Measurements from ENCODE around the gene HASPIN. TPM values are rescaled to one million over a fixed set of nuclear protein-coding genes. Genes with fewer than 3 reads are reported as not detected.

Gene HASPIN
- total RNA-seq, 4 donors from 2014 or later, result 0.13 to 0.23 TPM; not detected in 2

GRCh38 chr17:3708366-3708765 lies 15.3 kb upstream of the HASPIN start:
- no peak for DNase-seq (ENCODE audit: extremely low spot score)
- peaks cover 3 to 20% (median 15%) of the 10 kb centered on the region in 4 donors for H3K36me3 ChIP-seq
- no peak overlapping the region for H3K4me3 ChIP-seq
- WGBS, result 73% methylated on average over 3 of the region's 3 CpGs
- no peak overlapping the region for H3K27ac ChIP-seq (replicated peaks in 1 of 4)
- H3K27me3 ChIP-seq, result no peaks in the 10 kb centered on the region
- TF ChIP-seq POLR2AphosphoS5 (IDR thresholded peaks at IDR 0.05) (no peak), EP300 (IDR thresholded peaks at IDR 0.05) (no peak), POLR2A (IDR thresholded peaks at IDR 0.05; ENCODE audit: low read depth) (no peak), CTCF (IDR thresholded peaks at IDR 0.05) (no peak)
- intact Hi-C loops (cut with DNase I), result no loop called here
- peaks cover 0 to 10% (median 0%) of the 10 kb centered on the region in 4 donors for H3K4me1 ChIP-seq
- no peaks in the 10 kb centered on the region for H3K9me3 ChIP-seq

- H3K36me3 ChIP-seq, result peaks cover 18 to 46% (median 37%) of the 10 kb centered on the region in 4 donors
- H3K27me3 ChIP-seq, result no peaks in the 10 kb centered on the region
- intact Hi-C loops (cut with DNase I), result no loop called here
- TF ChIP-seq POLR2A (IDR thresholded peaks at IDR 0.05; ENCODE audit: low read depth) (no peak), POLR2AphosphoS5 (IDR thresholded peaks at IDR 0.05) (peak in 1 of 2 donors; percentile 21), CTCF (IDR thresholded peaks at IDR 0.05) (no peak), EP300 (IDR thresholded peaks at IDR 0.05) (no peak)
- DNase-seq (ENCODE audit: extremely low spot score), result no peak
- peaks cover 0 to 10% (median 0%) of the 10 kb centered on the region in 4 donors for H3K4me1 ChIP-seq
- WGBS, result 61% methylated on average over 5 of the region's 5 CpGs
- no peaks in the 10 kb centered on the region for H3K9me3 ChIP-seq
- H3K27ac ChIP-seq (replicated peaks in 1 of 4), result no peak overlapping the region
- H3K4me3 ChIP-seq, result no peak overlapping the region
Observed at GRCh38 chr17:3710951-3711383, 12.7 kb upstream of the HASPIN start.

GRCh38 chr17:3712811-3713463 lies 10.8 kb upstream of the HASPIN start:
- Histone ChIP-seq H3K36me3 (peaks cover 35 to 66% (median 57%) of the 10 kb centered on the region in 4 donors), H3K27me3 (no peaks in the 10 kb centered on the region), H3K4me1 (peaks cover 0 to 8% (median 0%) of the 10 kb centered on the region in 4 donors), H3K4me3 (no peak overlapping the region), H3K9me3 (no peaks in the 10 kb centered on the region), H3K27ac (replicated peaks in 1 of 4) (no peak overlapping the region)
- DNase-seq (ENCODE audit: extremely low spot score), result no peak
- WGBS, result 70% methylated on average over 12 of the region's 13 CpGs
- intact Hi-C loops (cut with DNase I), result no loop called here
- TF ChIP-seq POLR2A (IDR thresholded peaks at IDR 0.05; ENCODE audit: low read depth), result no peak
- TF ChIP-seq POLR2AphosphoS5 (IDR thresholded peaks at IDR 0.05), result no peak
- no peak for TF ChIP-seq EP300 (IDR thresholded peaks at IDR 0.05)
- TF ChIP-seq CTCF (IDR thresholded peaks at IDR 0.05), result no peak

GRCh38 chr17:3715296-3715695 lies 8.4 kb upstream of the HASPIN start:
- 90% methylated on average over 8 of the region's 8 CpGs for WGBS

More at GRCh38 chr17:3715296-3715695, 8.4 kb upstream of the HASPIN start:
- H3K4me1 ChIP-seq, result peaks cover 7 to 16% (median 13%) of the 10 kb centered on the region in 4 donors
- no peaks in the 10 kb centered on the region for H3K27me3 ChIP-seq
- TF ChIP-seq CTCF (IDR thresholded peaks at IDR 0.05) (no peak), POLR2A (IDR thresholded peaks at IDR 0.05; ENCODE audit: low read depth) (no peak), EP300 (IDR thresholded peaks at IDR 0.05) (no peak), POLR2AphosphoS5 (IDR thresholded peaks at IDR 0.05) (no peak)
- intact Hi-C loops (cut with DNase I), result no loop called here
- no peaks in the 10 kb centered on the region for H3K9me3 ChIP-seq
- DNase-seq (ENCODE audit: extremely low spot score), result no peak
- H3K4me3 ChIP-seq, result no peak overlapping the region
- no peak overlapping the region for H3K27ac ChIP-seq (replicated peaks in 1 of 4)
- H3K36me3 ChIP-seq, result peaks cover 35 to 88% (median 71%) of the 10 kb centered on the region in 4 donors

Data from esophagus muscularis mucosa (tissue), 4 donors.